HepG2 (cell line): Measurements from ENCODE around the gene CTNNA2. TPM values are rescaled to one million over a fixed set of nuclear protein-coding genes. Genes with fewer than 3 reads are reported as not detected.

ENCODE experiments used
- ATAC-seq: fragments of 200-7000 bp; cut with Tn5 transposase; 3 replicates; pipeline ENCODE4 v1.9.1; 2020; ENCODE audit warnings: mild to moderate bottlenecking, moderate library complexity
- BruUV-seq: library from RNA; stranded (reverse); fragments of 400-500 nt; replicated peaks from 2 replicates; lab custom pipeline; 2021; lab: Mats Ljungman, UMichigan
- CTCF ChIA-PET: fragments of 300-600 bp; formaldehyde crosslinking; extraction: SDS; loops from one replicate; lab custom pipeline; 2021; ENCODE audit warnings: low total read pairs, inconsistent platforms, low intra/inter-chr PET ratio; lab: Yijun Ruan, JAX
- POLR2A ChIA-PET: fragments of 350-600 bp; sonication (Branson Sonifier 250); formaldehyde crosslinking; loops from one replicate; lab custom pipeline; 2020; ENCODE audit warnings: antibody characterized with exemption, inconsistent platforms; lab: Yijun Ruan, JAX
- DNase-seq: peaks from one replicate; pipeline ENCODE4 v3.0.0-alpha.2; 2015; ENCODE audit warnings: low spot score
- FAIRE-seq: peaks from 3 replicates; lab custom pipeline; 2011; peaks lifted over from hg19 to GRCh38; lab: Jason Lieb, UNC
- H2AFZ ChIP-seq: one replicate; pipeline ENCODE4 v1.6.1; 2011; ENCODE audit warnings: low read length, inconsistent platforms
- H3K27ac ChIP-seq: fragments of 300-600 bp; 3 replicates; pipeline ENCODE4 v1.8.0; 2011; ENCODE audit warnings: mixed run types, mild to moderate bottlenecking, mixed read lengths, low read length, inconsistent platforms; ENCODE audit not compliant: insufficient read depth; ENCODE audit errors: extremely low read length
- H3K27me3 ChIP-seq, 2 experiments: fragments of 200-600 bp in 1 of 2; 2 replicates in 1 of 2; 3 replicates in 1 of 2; pipeline versions ENCODE4 v1.6.0 to v1.8.0; 2011; ENCODE audit warnings: low read length in 2 of 2, mild to moderate bottlenecking in 2 of 2, moderate library complexity in 2 of 2, inconsistent platforms in 1 of 2; ENCODE audit not compliant: insufficient read depth in 2 of 2, control insufficient read depth in 1 of 2
- H3K36me3 ChIP-seq, 2 experiments: fragments of 200-600 bp in 1 of 2; replicated peaks in 1 of 2; 2 replicates in 1 of 2; 3 replicates in 1 of 2; pipeline versions ENCODE4 v1.5.1 to v1.8.0; 2011; ENCODE audit warnings: low read length in 2 of 2, inconsistent platforms in 1 of 2; ENCODE audit not compliant: insufficient read depth in 2 of 2, control insufficient read depth in 1 of 2
- H3K4me1 ChIP-seq: 2 replicates; pipeline ENCODE4 v1.5.1; 2012; ENCODE audit warnings: low read length, inconsistent platforms; ENCODE audit not compliant: insufficient read depth
- H3K4me2 ChIP-seq: 2 replicates; pipeline ENCODE4 v1.6.0; 2011; ENCODE audit warnings: low read depth, low read length, inconsistent platforms
- H3K4me3 ChIP-seq, 3 experiments: fragments of 200-600 bp in 1 of 3; sonication (generic), shearing (Covaris generic) in 1 of 3; replicated peaks in 1 of 3; 2 replicates each; pipeline ENCODE4 v1.5.1; 2011 to 2016; ENCODE audit warnings: low read length in 3 of 3, inconsistent platforms in 2 of 3, low read depth in 2 of 3, mild to moderate bottlenecking in 2 of 3, control low read depth in 1 of 3, mixed read lengths in 1 of 3; ENCODE audit not compliant: insufficient read depth in 1 of 3
- H3K79me2 ChIP-seq: one replicate; pipeline ENCODE4 v1.6.1; 2011; ENCODE audit warnings: low read length, inconsistent platforms; ENCODE audit not compliant: insufficient read depth
- H3K9ac ChIP-seq: 2 replicates; pipeline ENCODE4 v1.6.0; 2011; ENCODE audit warnings: mild to moderate bottlenecking, low read depth, low read length, inconsistent platforms; ENCODE audit not compliant: insufficient read depth
- H3K9me3 ChIP-seq: 2 replicates; pipeline ENCODE4 v1.5.1; 2012; ENCODE audit warnings: mild to moderate bottlenecking, low read length
- H4K20me1 ChIP-seq: 2 replicates; pipeline ENCODE4 v1.6.0; 2011; ENCODE audit warnings: inconsistent platforms, mild to moderate bottlenecking, low read length, moderate library complexity; ENCODE audit not compliant: insufficient read depth
- ATF3 ChIP-seq: sonication (generic); formaldehyde crosslinking; IDR thresholded peaks from 2 replicates; pipeline ENCODE4 v1.4.0; 2020; ENCODE audit warnings: missing genetic modification reagents
- BHLHE40 ChIP-seq: IDR thresholded peaks from 2 replicates; pipeline ENCODE4 v1.6.1; 2011; ENCODE audit warnings: low read length, improper control_type of control experiment
- ELF3 ChIP-seq: IDR thresholded peaks from 2 replicates; pipeline ENCODE4 v1.6.1; 2016; ENCODE audit warnings: missing genetic modification reagents, missing compliant biosample characterization
- HBP1 ChIP-seq: IDR thresholded peaks from 2 replicates; pipeline ENCODE4 v1.6.1; 2016; ENCODE audit warnings: low read depth, control low read depth
- JDP2 ChIP-seq: sonication (generic); formaldehyde crosslinking; IDR thresholded peaks from 2 replicates; pipeline ENCODE4 v1.8.1; 2022; ENCODE audit warnings: missing genetic modification reagents, borderline replicate concordance
- ONECUT2 ChIP-seq: sonication (generic); formaldehyde crosslinking; IDR thresholded peaks from 2 replicates; pipeline ENCODE4 v1.4.0; 2020; ENCODE audit warnings: missing genetic modification reagents
- PBX2 ChIP-seq: IDR thresholded peaks from 2 replicates; pipeline ENCODE4 v1.6.1; 2016; ENCODE audit warnings: control low read depth
- RBM22 ChIP-seq: fragments of 200-400 bp; formaldehyde crosslinking; optimal IDR thresholded peaks from 2 replicates; pipeline ENCODE3; 2017; ENCODE audit warnings: mild to moderate bottlenecking, low read length, moderate library complexity
- SMYD3 ChIP-seq: sonication (generic); formaldehyde crosslinking; IDR thresholded peaks from 2 replicates; pipeline ENCODE4 v1.8.1; 2023; ENCODE audit warnings: mild to moderate bottlenecking, missing genetic modification reagents
- ZBTB25 ChIP-seq: IDR thresholded peaks from 2 replicates; pipeline ENCODE4 v1.6.1; 2018; ENCODE audit warnings: missing genetic modification reagents
- ZBTB33 ChIP-seq: sonication (generic); formaldehyde crosslinking; IDR thresholded peaks from 2 replicates; pipeline ENCODE4 v1.4.0; 2020; ENCODE audit warnings: missing genetic modification reagents
- ZBTB34 ChIP-seq: sonication (generic); formaldehyde crosslinking; IDR thresholded peaks from 2 replicates; pipeline ENCODE4 v1.8.0; 2022; ENCODE audit warnings: mild to moderate bottlenecking, missing genetic modification reagents
- ZNF251 ChIP-seq: sonication (generic); formaldehyde crosslinking; IDR thresholded peaks from 2 replicates; pipeline ENCODE4 v1.9.0; 2021; ENCODE audit warnings: mild to moderate bottlenecking, missing genetic modification reagents
- ZNF512 ChIP-seq: sonication (generic); formaldehyde crosslinking; IDR thresholded peaks from 2 replicates; pipeline ENCODE4 v1.4.0; 2020; ENCODE audit warnings: mild to moderate bottlenecking, missing genetic modification reagents
- ZNF607 ChIP-seq: sonication (generic); formaldehyde crosslinking; IDR thresholded peaks from 2 replicates; pipeline ENCODE4 v1.5.1; 2020; ENCODE audit warnings: missing genetic modification reagents, mild to moderate bottlenecking, borderline replicate concordance
- ZNF75D ChIP-seq: sonication (generic); formaldehyde crosslinking; IDR thresholded peaks from 2 replicates; pipeline ENCODE4 v1.8.1; 2023; ENCODE audit warnings: missing genetic modification reagents, mild to moderate bottlenecking, borderline replicate concordance
- ZNF841 ChIP-seq: sonication (generic); formaldehyde crosslinking; IDR thresholded peaks from 2 replicates; pipeline ENCODE4 v1.8.1; 2023; ENCODE audit warnings: missing genetic modification reagents, borderline replicate concordance
- WGBS: methylation state at CpG from one replicate; pipeline ENCODE4 v1.1.6; 2017; ENCODE audit warnings: low lambda C conversion rate; 5-methylcytosine and 5-hydroxymethylcytosine counted together
- in situ Hi-C: cut with HindIII; loops from 2 replicates; pipeline ENCODE4 v1.10.0; 2017; ENCODE audit warnings: low pct_unique_long_range_greater_than_20kb; ENCODE audit not compliant: extremely low pct_ligation_motif_present
- intact Hi-C: fragments of 100-400 bp; cut with micrococcal nuclease; formaldehyde crosslinking; loops from one replicate; pipeline ENCODE4 v1.10.0; 2022; ENCODE audit not compliant: unreplicated experiment
- polyA plus RNA-seq, 8 experiments: library from polyadenylated mRNA; depleted of rRNA in 3 of 8; stranded (reverse) in 7 of 8; unstranded in 1 of 8; fragments of >200 nt; fragmentation: Illumina TruSeq in 4 of 8; extraction: Trizol in 4 of 8; gene quantifications; 2 replicates each; pipeline versions ENCODE4 v1.2.1 to v1.2.3, GENCODE V29; 2011 to 2016; ENCODE audit warnings: low read depth in 4 of 8, missing spikeins in 1 of 8, mixed read lengths in 1 of 8; ENCODE audit not compliant: insufficient read depth in 1 of 8
- total RNA-seq, 5 experiments: library from RNA; depleted of rRNA; stranded (reverse); fragments of >200 nt; fragmentation: Illumina TruSeq; extraction: Trizol; gene quantifications; 2 replicates each; pipeline ENCODE4 v1.2.3, GENCODE V29; 2016; ENCODE audit warnings: low read depth in 1 of 5

The CTNNA2 gene
- total and polyA plus RNA-seq, 2 of the 13 experiments (the other 11 are each of a cell fraction or from before 2014, with no cell fraction given) = not detected

GRCh38 chr2:80231421-80231820, 718.6 kb downstream of the CTNNA2 start:
- H3K27me3 ChIP-seq = no peaks in the 10 kb centered on the region; a peak in 1 of 5 replicates
- 0% methylated on average over 1 of the region's 1 CpG for WGBS
- H4K20me1 ChIP-seq = no peaks in the 10 kb centered on the region
- no peak for TF ChIP-seq ZNF75D (CRISPR knock-in tag)
- TF ChIP-seq ONECUT2 (CRISPR knock-in tag) = no peak
- no peak for TF ChIP-seq ZBTB33 (CRISPR knock-in tag)
- TF ChIP-seq ZNF512 (CRISPR knock-in tag) = no peak
- no peak for TF ChIP-seq RBM22
- no peak for TF ChIP-seq ZBTB34 (CRISPR knock-in tag)
- TF ChIP-seq ELF3 (CRISPR knock-in tag) = no peak
- TF ChIP-seq ATF3 (CRISPR knock-in tag) = no peak
- no peak for TF ChIP-seq HBP1 (CRISPR knock-in tag)
- TF ChIP-seq SMYD3 = no peak
- TF ChIP-seq ZNF841 = no peak
- TF ChIP-seq ZBTB25 (CRISPR knock-in tag) = no peak
- TF ChIP-seq PBX2 (CRISPR knock-in tag) = no peak
- TF ChIP-seq BHLHE40 = no peak
- no peak for TF ChIP-seq ZNF607 (CRISPR knock-in tag)
- TF ChIP-seq ZNF251 (CRISPR knock-in tag) = no peak
- TF ChIP-seq JDP2 = no peak
- CTCF ChIA-PET = no interaction called here
- ATAC-seq (no peak), FAIRE-seq (no peak), DNase-seq (no peak)
- no TSS peak for BruUV-seq
- no peaks in the 10 kb centered on the region for H3K9me3 ChIP-seq
- H3K27ac ChIP-seq = no peak overlapping the region
- intact Hi-C loops (no loop called here), in situ Hi-C loops (no loop called here)
- H3K4me3 ChIP-seq = no peak overlapping the region
- H3K9ac ChIP-seq = no peak overlapping the region
- H2AFZ ChIP-seq = no peak overlapping the region
- H3K36me3 ChIP-seq = no peaks in the 10 kb centered on the region
- H3K4me1 ChIP-seq = no peaks in the 10 kb centered on the region
- H3K4me2 ChIP-seq = no peak overlapping the region
- POLR2A ChIA-PET = no interaction called here
- H3K79me2 ChIP-seq = no peaks in the 10 kb centered on the region
